ENCODE results near the gene ZBED2.

ZBED2 gene

GRCh38 chr3:111588527-111588926, 6.6 kb downstream of the ZBED2 start:
- H3K27ac ChIP-seq = no peak overlapping the region
- TF ChIP-seq CTCF (conservative IDR thresholded peaks at IDR 0.05) (no peak), ZFX (IDR thresholded peaks at IDR 0.05) (no peak)

- H3K27ac ChIP-seq = no peak overlapping the region
- TF ChIP-seq ZFX (IDR thresholded peaks at IDR 0.05) = no peak
- no peak for TF ChIP-seq CTCF (conservative IDR thresholded peaks at IDR 0.05)
These were observed 9.9 kb downstream of the ZBED2 start for GRCh38 chr3:111585217-111585616.

- TF ChIP-seq CTCF (conservative IDR thresholded peaks at IDR 0.05) = no peak
- TF ChIP-seq ZFX (IDR thresholded peaks at IDR 0.05) = no peak
- H3K27ac ChIP-seq = no peak overlapping the region
These were observed 10.4 kb downstream of the ZBED2 start for GRCh38 chr3:111584744-111585143.

GRCh38 chr3:111582120-111582474, 13.0 kb downstream of the ZBED2 start:
- TF ChIP-seq CTCF (conservative IDR thresholded peaks at IDR 0.05) = no peak
- no peak for TF ChIP-seq ZFX (IDR thresholded peaks at IDR 0.05)

GRCh38 chr3:111581403-111582119, 13.6 kb downstream of the ZBED2 start:
- no peak for TF ChIP-seq ZFX (IDR thresholded peaks at IDR 0.05)
- TF ChIP-seq CTCF (conservative IDR thresholded peaks at IDR 0.05) = no peak

More at GRCh38 chr3:111582120-111582474, 13.0 kb downstream of the ZBED2 start:
- no peak overlapping the region for H3K27ac ChIP-seq

GRCh38 chr3:111579495-111579894, 15.7 kb downstream of the ZBED2 start:
- TF ChIP-seq CTCF (conservative IDR thresholded peaks at IDR 0.05) (no peak), ZFX (IDR thresholded peaks at IDR 0.05) (no peak)
- H3K27ac ChIP-seq = no peak overlapping the region

More at GRCh38 chr3:111581403-111582119, 13.6 kb downstream of the ZBED2 start:
- no peak overlapping the region for H3K27ac ChIP-seq

GRCh38 chr3:111578867-111579266, 16.3 kb downstream of the ZBED2 start:
- TF ChIP-seq ZFX (IDR thresholded peaks at IDR 0.05) = no peak
- TF ChIP-seq CTCF (conservative IDR thresholded peaks at IDR 0.05) = no peak

More at GRCh38 chr3:111578867-111579266, 16.3 kb downstream of the ZBED2 start:
- no peak overlapping the region for H3K27ac ChIP-seq
